Transverse colon (tissue), 4 donors: ENCODE data around the gene BCKDK. TPM values are rescaled to one million over a fixed set of nuclear protein-coding genes. Genes with fewer than 3 reads are reported as not detected.
A peak's percentile ranks its signal among the peaks of the same experiment; 100 is the strongest.

Experiments
- DNase-seq: peaks from one replicate; pipeline ENCODE4 v3.0.0-alpha.2; 2019
- H3K27ac ChIP-seq, 4 donors: fragments of 200-600 bp; sonication (generic); 2 replicates each; pipeline ENCODE4 v1.5.1; 2016 to 2018; ENCODE audit warnings: inconsistent platforms in 4 of 4
- H3K27me3 ChIP-seq: fragments of 200-600 bp; sonication (generic); 2 replicates; pipeline ENCODE4 v1.5.1; 2017; ENCODE audit warnings: inconsistent platforms
- H3K36me3 ChIP-seq, 4 donors: fragments of 200-600 bp; sonication (generic); 2 replicates each; pipeline ENCODE4 v1.5.1; 2017 to 2019; ENCODE audit warnings: inconsistent platforms in 4 of 4
- H3K4me1 ChIP-seq, 4 donors: fragments of 200-600 bp; sonication (generic); 2 replicates each; pipeline ENCODE4 v1.5.1; 2017 to 2020; ENCODE audit warnings: inconsistent platforms in 4 of 4
- H3K4me3 ChIP-seq, 4 donors: fragments of 200-600 bp; sonication (generic); 1 replicate in 1 of 4; 2 replicates in 3 of 4; pipeline versions ENCODE4 v1.5.1 to v1.6.1; 2017 to 2019; ENCODE audit warnings: inconsistent platforms in 4 of 4
- H3K9me3 ChIP-seq, 2 donors: fragments of 200-600 bp; sonication (generic); 2 replicates each; pipeline ENCODE4 v1.5.1; 2017 to 2019; ENCODE audit warnings: inconsistent platforms in 2 of 2
- EP300 ChIP-seq: sonication (generic); formaldehyde crosslinking; IDR thresholded peaks from one replicate; pipeline ENCODE4 v1.6.1; 2017; ENCODE audit warnings: antibody characterized with exemption, low read depth
- POLR2A ChIP-seq: fragments of 450-650 bp; IDR thresholded peaks from one replicate; pipeline ENCODE4 v1.6.1; 2016; ENCODE audit warnings: antibody characterized with exemption, mild to moderate bottlenecking, moderate library complexity
- POLR2AphosphoS5 ChIP-seq, 3 donors: sonication (generic); formaldehyde crosslinking; IDR thresholded peaks; one replicate each; pipeline ENCODE4 v1.6.1; 2016; ENCODE audit warnings: antibody characterized with exemption in 3 of 3
- WGBS, 2 donors: methylation state at CpG; one replicate each; pipeline ENCODE4 v1.1.5; 2018; ENCODE audit warnings: low coverage in 1 of 2; 5-methylcytosine and 5-hydroxymethylcytosine counted together
- in situ Hi-C, 4 donors: fragments of 200-750 bp; cut with MboI; loops; one replicate each; pipeline versions ENCODE4 v1.15.0 to v1.15.1; 2017; ENCODE audit warnings: low sequenced_read_pairs in 3 of 4, low pct_ligation_motif_present in 1 of 4, low pct_unique_long_range_greater_than_20kb in 1 of 4
- intact Hi-C: fragments of 100-400 bp; cut with DNase I; formaldehyde crosslinking; loops from one replicate; pipeline ENCODE4 v1.15.1; 2023; ENCODE audit warnings: low total_unique reads
- total RNA-seq, 4 donors: library from RNA; depleted of rRNA; stranded (reverse); fragments of >200 nt; gene quantifications; one replicate each; pipeline ENCODE4 v1.1.0, GENCODE V29; 2016
- TF ChIP-seq, protein P1 (sequence below), 5 experiments: fragments of 200-600 bp in 3 of 5; fragments of 450-650 bp in 2 of 5; sonication (generic) in 3 of 5; IDR thresholded peaks; 1 replicate in 2 of 5; 2 replicates in 3 of 5; pipeline ENCODE4 v1.5.1; 2016 to 2017; ENCODE audit warnings: antibody characterized with exemption in 5 of 5, inconsistent platforms in 3 of 5, mild to moderate bottlenecking in 2 of 5, moderate library complexity in 1 of 5

The BCKDK gene
- total RNA-seq, 4 donors from 2014 or later, result 46.8 to 56.5 (median 51.3) TPM

GRCh38 chr16:31072540-31073141, 35.5 kb upstream of the BCKDK start:
- Histone ChIP-seq H3K9me3 (no peaks in the 10 kb centered on the region), H3K4me1 (peaks cover 14 to 31% (median 24%) of the 10 kb centered on the region in 4 donors), H3K27ac (peak overlapping the region; percentile 94 to 97 (median 96)), H3K36me3 (peaks cover 0 to 14% (median under 1%) of the 10 kb centered on the region in 4 donors), H3K27me3 (no peaks in the 10 kb centered on the region), H3K4me3 (peak overlapping the region; percentile 75 to 97 (median 91))
- intact Hi-C loops (no loop called here), in situ Hi-C loops (no loop called here)
- WGBS, 2 donors, result 0% methylated on average over 27 of the region's 27 CpGs; no CpG with 5 or more reads in 1 of the 2 donors
- no peak for TF ChIP-seq POLR2A
- no peak for TF ChIP-seq POLR2AphosphoS5 (IDR thresholded peaks at IDR 0.05)
- DNase-seq, result peak; percentile 38

DNA sequence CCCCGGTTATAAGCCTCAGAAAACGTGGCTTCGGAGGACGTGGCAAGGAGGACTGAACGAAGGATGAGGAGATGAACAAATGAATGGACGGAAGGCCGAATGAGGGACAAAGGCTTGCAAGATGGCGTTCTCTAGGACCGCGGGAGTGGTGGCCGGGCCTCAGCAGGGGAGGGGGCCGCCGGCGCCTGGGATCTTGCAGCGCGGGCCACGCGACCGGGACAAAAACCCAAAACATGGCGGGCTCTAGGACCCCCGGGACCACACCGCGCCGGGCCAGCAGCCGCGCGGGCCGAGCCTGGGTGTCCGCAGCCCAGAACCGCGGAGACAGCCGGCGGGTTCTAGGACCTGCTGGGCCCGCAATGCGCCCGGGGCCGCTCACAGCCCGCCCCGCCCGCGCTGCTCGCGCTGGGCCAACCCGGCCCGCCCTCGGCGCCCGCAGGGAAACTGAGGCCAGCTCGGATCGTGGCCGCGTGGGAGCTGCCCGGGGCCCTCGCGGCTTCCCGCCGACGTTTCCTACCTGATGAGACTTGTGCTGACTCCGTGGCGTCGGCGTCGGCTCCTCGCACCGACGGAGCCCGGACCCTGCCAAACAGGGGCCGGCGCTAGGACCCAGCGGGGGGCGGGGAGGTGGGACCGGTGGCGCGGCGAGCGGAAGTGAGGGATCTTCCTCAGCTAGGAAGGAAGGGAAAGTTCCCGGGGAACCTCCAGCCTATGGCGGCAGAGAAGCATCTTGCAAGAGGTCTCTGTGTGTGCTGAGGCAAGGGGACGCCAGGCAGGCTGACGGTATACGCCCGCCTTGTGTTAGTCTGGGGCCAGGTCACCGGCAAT, 34.8 kb upstream of the BCKDK start:
- intact Hi-C loops (no loop called here), in situ Hi-C loops (no loop called here)
- 1% methylated on average over 82 of the region's 83 CpGs; no CpG with 5 or more reads in 1 of the 2 donors for WGBS, 2 donors
- TF ChIP-seq POLR2AphosphoS5 (IDR thresholded peaks at IDR 0.05), result peak; percentile 1 to 27 (median 6)
- TF ChIP-seq, protein P1, sequence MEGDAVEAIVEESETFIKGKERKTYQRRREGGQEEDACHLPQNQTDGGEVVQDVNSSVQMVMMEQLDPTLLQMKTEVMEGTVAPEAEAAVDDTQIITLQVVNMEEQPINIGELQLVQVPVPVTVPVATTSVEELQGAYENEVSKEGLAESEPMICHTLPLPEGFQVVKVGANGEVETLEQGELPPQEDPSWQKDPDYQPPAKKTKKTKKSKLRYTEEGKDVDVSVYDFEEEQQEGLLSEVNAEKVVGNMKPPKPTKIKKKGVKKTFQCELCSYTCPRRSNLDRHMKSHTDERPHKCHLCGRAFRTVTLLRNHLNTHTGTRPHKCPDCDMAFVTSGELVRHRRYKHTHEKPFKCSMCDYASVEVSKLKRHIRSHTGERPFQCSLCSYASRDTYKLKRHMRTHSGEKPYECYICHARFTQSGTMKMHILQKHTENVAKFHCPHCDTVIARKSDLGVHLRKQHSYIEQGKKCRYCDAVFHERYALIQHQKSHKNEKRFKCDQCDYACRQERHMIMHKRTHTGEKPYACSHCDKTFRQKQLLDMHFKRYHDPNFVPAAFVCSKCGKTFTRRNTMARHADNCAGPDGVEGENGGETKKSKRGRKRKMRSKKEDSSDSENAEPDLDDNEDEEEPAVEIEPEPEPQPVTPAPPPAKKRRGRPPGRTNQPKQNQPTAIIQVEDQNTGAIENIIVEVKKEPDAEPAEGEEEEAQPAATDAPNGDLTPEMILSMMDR (IDR thresholded peaks at IDR 0.05), result no peak
- Histone ChIP-seq H3K36me3 (peaks cover 0 to 21% (median 4%) of the 10 kb centered on the region in 4 donors), H3K27me3 (no peaks in the 10 kb centered on the region), H3K4me3 (peak overlapping the region; percentile 75 to 97 (median 91)), H3K4me1 (peaks cover 14 to 31% (median 24%) of the 10 kb centered on the region in 4 donors), H3K27ac (peak overlapping the region; percentile 94 to 97 (median 96)), H3K9me3 (no peaks in the 10 kb centered on the region)
- peak; percentile 94 for DNase-seq

- Histone ChIP-seq H3K27ac (peak within 1 kb of the TSS; percentile 94 to 97 (median 96)), H3K27me3 (no peaks in the 10 kb centered on the region), H3K9me3 (no peaks in the 10 kb centered on the region), H3K4me3 (peak within 1 kb of the TSS; percentile 84 to 97 (median 91)), H3K36me3 (peaks cover 0 to 29% (median 8%) of the 10 kb centered on the region in 4 donors), H3K4me1 (peaks cover 14 to 31% (median 24%) of the 10 kb centered on the region in 4 donors)
- intact Hi-C loops (no loop called here), in situ Hi-C loops (no loop called here)
- TF ChIP-seq EP300 (no peak), POLR2AphosphoS5 (IDR thresholded peaks at IDR 0.05) (peak; percentile 79 to 92 (median 83)), POLR2A (peak; percentile 82)
- 0% methylated on average over 2 to 48 of the region's 48 CpGs for WGBS, 2 donors
- DNase-seq, result peak; percentile 99
These were observed 34.0 kb upstream of the BCKDK start, which contains the start of the genes ZNF646 and ZNF668 for GRCh38 chr16:31073970-31074813. TSS of gene ZNF646 (plus strand) at chr16:31074422. CDS start at chr16:31076325, 1,903 bp downstream. TSS of gene ZNF668 (minus strand) at chr16:31074240. CDS start at chr16:31064459, 9,781 bp downstream.

- Histone ChIP-seq H3K36me3 (peaks cover 0 to 35% (median 8%) of the 10 kb centered on the region in 4 donors), H3K27ac (peak overlapping the region; percentile 94 to 97 (median 96)), H3K9me3 (no peaks in the 10 kb centered on the region), H3K4me3 (peak overlapping the region; percentile 84 to 97 (median 91)), H3K27me3 (no peaks in the 10 kb centered on the region), H3K4me1 (peaks cover 14 to 31% (median 24%) of the 10 kb centered on the region in 4 donors)
- intact Hi-C loops (no loop called here), in situ Hi-C loops (no loop called here)
- no peak for DNase-seq
- 0 to 1% methylated on average over 3 to 7 of the region's 7 CpGs for WGBS, 2 donors
- no peak for TF ChIP-seq POLR2A
- TF ChIP-seq, protein P1 (IDR thresholded peaks at IDR 0.05), result no peak
- TF ChIP-seq EP300, result no peak
- no peak for TF ChIP-seq POLR2AphosphoS5 (IDR thresholded peaks at IDR 0.05)
These were observed 33.4 kb upstream of the BCKDK start for GRCh38 chr16:31074814-31075183.
